Measurements from ENCODE around the gene PDRG1.
"Not testable (repeated sequence)": the region's sequence is repeated elsewhere in the genome, so short reads cannot be mapped to it uniquely, and the experiment has no call there.

- TF ChIP-seq, protein P1, sequence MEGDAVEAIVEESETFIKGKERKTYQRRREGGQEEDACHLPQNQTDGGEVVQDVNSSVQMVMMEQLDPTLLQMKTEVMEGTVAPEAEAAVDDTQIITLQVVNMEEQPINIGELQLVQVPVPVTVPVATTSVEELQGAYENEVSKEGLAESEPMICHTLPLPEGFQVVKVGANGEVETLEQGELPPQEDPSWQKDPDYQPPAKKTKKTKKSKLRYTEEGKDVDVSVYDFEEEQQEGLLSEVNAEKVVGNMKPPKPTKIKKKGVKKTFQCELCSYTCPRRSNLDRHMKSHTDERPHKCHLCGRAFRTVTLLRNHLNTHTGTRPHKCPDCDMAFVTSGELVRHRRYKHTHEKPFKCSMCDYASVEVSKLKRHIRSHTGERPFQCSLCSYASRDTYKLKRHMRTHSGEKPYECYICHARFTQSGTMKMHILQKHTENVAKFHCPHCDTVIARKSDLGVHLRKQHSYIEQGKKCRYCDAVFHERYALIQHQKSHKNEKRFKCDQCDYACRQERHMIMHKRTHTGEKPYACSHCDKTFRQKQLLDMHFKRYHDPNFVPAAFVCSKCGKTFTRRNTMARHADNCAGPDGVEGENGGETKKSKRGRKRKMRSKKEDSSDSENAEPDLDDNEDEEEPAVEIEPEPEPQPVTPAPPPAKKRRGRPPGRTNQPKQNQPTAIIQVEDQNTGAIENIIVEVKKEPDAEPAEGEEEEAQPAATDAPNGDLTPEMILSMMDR (IDR thresholded peaks at IDR 0.05), result not testable (repeated sequence)
- not testable (repeated sequence) for TF ChIP-seq EP300, POLR2A (IDR thresholded peaks at IDR 0.05)
Observed at GRCh38 chr20:31929631-31930030, 22.2 kb downstream of the PDRG1 start.

Data from ovary (tissue), 3 donors.